Spleen (tissue), 7 donors: ENCODE results near the gene GMDS.

Experiments used
- CTCF ChIP-seq, 11 experiments: fragments of 200-600 bp in 7 of 11; fragments of 450-650 bp in 4 of 11; sonication (generic) in 4 of 11; IDR thresholded peaks in 8 of 11; conservative IDR thresholded peaks in 3 of 11; 1 replicate in 7 of 11; 2 replicates in 4 of 11; pipeline versions ENCODE4 v1.4.0 to v1.8.0; 2016 to 2021; ENCODE audit warnings: antibody characterized with exemption in 11 of 11, inconsistent platforms in 4 of 11, mild to moderate bottlenecking in 1 of 11
- POLR2A ChIP-seq, 3 donors: fragments of 450-650 bp; IDR thresholded peaks; one replicate each; pipeline ENCODE4 v1.5.1; 2017; ENCODE audit warnings: antibody characterized with exemption in 3 of 3, mild to moderate bottlenecking in 1 of 3
- POLR2AphosphoS5 ChIP-seq, 3 donors: sonication (generic); formaldehyde crosslinking; IDR thresholded peaks; one replicate each; pipeline ENCODE4 v1.5.1; 2017; ENCODE audit warnings: antibody characterized with exemption in 3 of 3
- donor health status: DM: no; HTN: no; CAD: no; lungs with moderate emphysema.
- donor health status: DM: no; HTN: no; CAD: no.
- donor health status: DM: no; HTN: no; CAD: no.

- no peak for TF ChIP-seq CTCF (IDR thresholded peaks at IDR 0.05 in 8 of 11, conservative IDR thresholded peaks at IDR 0.05 in 3 of 11)
- TF ChIP-seq POLR2A (IDR thresholded peaks at IDR 0.05): no peak
- TF ChIP-seq POLR2AphosphoS5 (IDR thresholded peaks at IDR 0.05): no peak
These were observed 12.0 kb upstream of the GMDS start for GRCh38 chr6:2257363-2257762.
